PC-3 (cell line): Measurements from ENCODE around the gene HPN.

Experiments
- CTCF ChIP-seq: fragments of 300-600 bp; sonication (generic); conservative IDR thresholded peaks from 2 replicates; pipeline ENCODE4 v1.5.1; 2017; ENCODE audit warnings: antibody characterized with exemption, low read depth, mild to moderate bottlenecking, low read length
- EZH2 ChIP-seq: fragments of 300-600 bp; sonication (generic); IDR thresholded peaks from one replicate; pipeline ENCODE4 v1.6.1; 2017; ENCODE audit warnings: antibody characterized with exemption, mild to moderate bottlenecking, low read length; ENCODE audit not compliant: unreplicated experiment

GRCh38 chr19:35061583-35062373 is 20.3 kb downstream of the HPN start:
- TF ChIP-seq CTCF (no peak), EZH2 (no peak)
